GM12878 (cell line): ENCODE data around the gene EVA1A.

ENCODE experiments used
- ATF7 ChIP-seq: fragments of 450-650 bp; IDR thresholded peaks from 2 replicates; pipeline ENCODE4 v1.6.1; 2016; ENCODE audit warnings: low read depth, mild to moderate bottlenecking
- MYB ChIP-seq: fragments of 150-350 bp; IDR thresholded peaks from 2 replicates; pipeline ENCODE4 v1.6.1; 2014; ENCODE audit warnings: mild to moderate bottlenecking, low read depth, low read length, borderline replicate concordance
- TF ChIP-seq, protein P1 (sequence below): IDR thresholded peaks from 2 replicates; pipeline ENCODE4 v1.6.1; 2011; ENCODE audit warnings: borderline replicate concordance, low read depth, mild to moderate bottlenecking, moderate library complexity, mixed read lengths, low read length; ENCODE audit not compliant: insufficient read depth; ENCODE audit errors: extremely low read length

DNA sequence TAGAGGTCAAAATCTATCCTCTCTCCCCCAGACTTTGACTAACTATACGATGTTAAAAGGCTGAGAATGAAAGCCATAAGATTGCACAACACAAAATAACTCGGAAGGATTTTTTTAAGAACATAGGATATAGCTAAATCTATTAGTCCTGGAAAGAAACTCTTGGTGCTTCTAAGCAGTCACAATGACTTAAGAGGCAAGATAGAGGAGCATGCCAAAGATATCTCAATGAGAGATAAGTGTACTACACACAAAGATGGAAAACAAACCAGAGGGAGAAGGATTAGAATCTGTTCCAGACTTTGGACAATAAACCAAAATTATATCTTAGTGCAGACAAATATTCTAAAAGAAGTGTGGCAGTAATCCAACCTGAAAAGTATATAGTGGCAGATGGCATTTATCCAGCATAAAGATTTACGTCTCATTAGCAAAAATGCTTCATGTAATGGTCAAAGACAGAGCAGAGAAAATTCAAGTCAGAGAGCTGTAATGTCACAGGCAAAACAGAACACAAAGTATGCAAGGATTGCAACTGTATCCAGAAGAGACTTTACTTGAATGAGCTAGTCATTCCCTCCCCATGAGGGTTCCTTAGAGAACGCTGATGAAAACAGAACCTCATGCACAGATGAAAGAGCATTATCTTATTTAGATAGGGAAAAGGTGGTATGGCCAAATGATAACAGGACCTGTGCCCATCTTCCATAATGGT lies 28.8 kb upstream of the EVA1A start:
- TF ChIP-seq MYB (no peak), ATF7 (no peak)
- TF ChIP-seq, protein P1, sequence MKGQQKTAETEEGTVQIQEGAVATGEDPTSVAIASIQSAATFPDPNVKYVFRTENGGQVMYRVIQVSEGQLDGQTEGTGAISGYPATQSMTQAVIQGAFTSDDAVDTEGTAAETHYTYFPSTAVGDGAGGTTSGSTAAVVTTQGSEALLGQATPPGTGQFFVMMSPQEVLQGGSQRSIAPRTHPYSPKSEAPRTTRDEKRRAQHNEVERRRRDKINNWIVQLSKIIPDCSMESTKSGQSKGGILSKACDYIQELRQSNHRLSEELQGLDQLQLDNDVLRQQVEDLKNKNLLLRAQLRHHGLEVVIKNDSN: no peak
